ENCODE results near the gene ANKRD45.
"Not testable (repeated sequence)": the region's sequence is repeated elsewhere in the genome, so short reads cannot be mapped to it uniquely, and the experiment has no call there.

The ANKRD45 gene, protein sequence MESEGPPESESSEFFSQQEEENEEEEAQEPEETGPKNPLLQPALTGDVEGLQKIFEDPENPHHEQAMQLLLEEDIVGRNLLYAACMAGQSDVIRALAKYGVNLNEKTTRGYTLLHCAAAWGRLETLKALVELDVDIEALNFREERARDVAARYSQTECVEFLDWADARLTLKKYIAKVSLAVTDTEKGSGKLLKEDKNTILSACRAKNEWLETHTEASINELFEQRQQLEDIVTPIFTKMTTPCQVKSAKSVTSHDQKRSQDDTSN

DNA sequence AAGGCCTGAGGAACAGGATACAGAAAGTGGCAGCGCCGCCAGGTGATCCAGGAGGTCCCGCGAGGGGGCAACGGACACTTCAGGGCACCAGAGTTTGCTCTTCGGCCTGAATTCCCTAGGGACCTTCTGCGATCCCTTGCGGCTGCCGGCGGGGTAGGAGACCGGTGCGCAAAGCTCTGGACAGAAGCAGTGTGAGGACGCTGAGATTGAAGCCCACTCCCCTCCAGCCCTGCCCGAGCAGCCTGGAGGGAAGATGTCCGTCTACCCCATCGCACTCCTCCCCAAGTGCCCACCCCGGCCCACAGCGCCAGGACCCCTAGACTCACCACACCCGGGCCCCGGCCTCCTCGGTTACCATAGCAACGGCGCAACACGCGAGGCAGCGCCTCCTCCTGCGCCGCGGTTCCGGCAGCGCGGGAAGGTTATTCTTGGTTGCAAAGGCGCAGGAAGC, at the start of gene ANKRD45:
Gene ANKRD45 (minus strand): TSS at position 361 of the 451 bp plus-strand sequence. CDS start 10,433 bp downstream, outside the sequence.
- peak; percentile 9 for DNase-seq (ENCODE audit: low spot score)

DNA sequence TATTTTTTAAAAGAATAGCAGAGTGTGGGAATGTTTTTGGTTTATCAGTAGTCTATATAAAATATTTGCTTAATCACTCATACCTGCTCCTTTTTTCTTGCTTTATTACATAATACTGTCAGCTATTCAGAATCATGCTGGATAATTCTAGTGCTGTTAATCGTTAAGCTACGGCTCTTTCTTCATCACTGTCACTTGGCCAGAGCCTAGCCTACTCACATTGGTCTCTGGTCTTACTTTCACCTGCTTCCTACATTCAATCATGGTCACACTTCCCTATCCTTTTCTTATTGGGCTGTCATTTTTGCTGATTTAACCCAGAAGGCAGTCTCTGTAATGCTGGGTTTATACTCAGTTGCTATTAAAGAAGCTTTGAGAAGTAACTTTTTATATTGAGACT, 47.6 kb upstream of the ANKRD45 start:
- no peak for DNase-seq (ENCODE audit: low spot score)

DNA sequence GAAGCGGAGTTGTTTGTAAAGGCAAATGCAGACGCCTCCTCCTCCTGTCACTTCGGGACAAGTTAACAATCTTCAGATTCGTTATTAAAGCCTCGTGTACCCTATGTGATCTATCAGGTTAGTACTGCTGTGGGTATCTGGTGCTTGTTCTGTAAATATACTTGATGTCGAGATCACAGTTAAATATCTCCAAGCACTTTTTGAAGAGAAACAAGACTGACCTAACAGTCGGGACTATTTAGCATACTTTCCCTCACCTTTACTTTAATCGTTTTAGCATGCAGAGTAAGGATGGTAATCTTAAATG, 45.8 kb upstream of the ANKRD45 start:
- no peak for DNase-seq (ENCODE audit: low spot score)

DNA sequence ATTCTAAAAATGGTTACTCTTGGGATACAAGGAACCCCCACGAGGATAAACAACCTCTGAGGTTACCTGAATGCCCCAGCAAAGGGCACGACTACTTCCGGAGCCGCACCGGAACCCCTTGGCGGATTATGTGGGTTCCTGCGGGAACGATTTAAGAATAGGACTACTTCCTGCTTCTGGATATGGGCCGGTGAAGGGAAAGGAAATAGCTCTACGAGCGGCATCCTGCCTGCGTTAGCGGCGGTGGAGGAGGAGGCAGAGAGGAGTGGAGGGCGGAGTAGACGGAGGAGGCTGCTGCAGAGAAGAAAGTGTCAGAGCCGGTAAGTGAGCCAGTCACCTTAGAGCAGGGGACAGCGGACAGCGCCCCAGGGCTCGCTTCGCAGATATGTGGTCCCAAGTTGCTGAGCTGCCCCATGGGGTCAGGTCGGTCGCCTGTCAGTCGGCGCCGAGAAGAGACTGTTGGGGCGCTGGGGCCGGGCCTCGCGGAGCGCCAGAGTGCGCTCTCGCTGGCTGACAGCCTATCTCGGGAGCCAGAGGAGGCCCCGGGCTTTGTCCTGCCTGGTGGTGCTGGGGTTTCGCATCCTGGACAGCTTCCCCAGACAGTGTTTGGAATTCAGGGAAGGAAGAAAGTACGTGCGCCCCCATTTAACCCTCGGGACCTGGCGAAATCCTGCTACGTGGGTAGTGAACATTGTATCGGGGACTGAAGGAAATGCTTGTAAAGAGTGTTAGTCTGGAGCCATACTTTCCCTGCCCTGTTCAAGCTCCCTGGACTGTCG, 45.3 kb upstream of the ANKRD45 start, which contains the start of gene KLHL20:
Gene KLHL20 (plus strand): TSS at position 223 of the 779 bp plus-strand sequence. CDS start 1,063 bp downstream, outside the sequence.
- peak; percentile 83 for DNase-seq (ENCODE audit: low spot score)

DNA sequence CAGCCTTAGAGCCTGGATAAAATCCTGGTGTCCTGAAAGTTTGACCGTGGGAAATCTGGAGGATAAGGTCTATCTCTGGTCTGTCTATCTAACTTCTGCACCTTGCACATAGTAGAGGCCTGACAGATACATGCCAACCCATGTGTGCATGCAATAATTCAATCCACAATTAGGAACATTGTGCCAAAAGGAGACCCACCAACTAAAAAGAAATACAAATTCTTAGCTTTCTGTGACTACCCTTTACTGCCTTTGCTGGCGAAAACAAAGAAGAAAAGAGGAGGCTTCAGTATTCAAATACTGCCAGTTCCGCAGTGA, 44.7 kb upstream of the ANKRD45 start:
- no peak for DNase-seq (ENCODE audit: low spot score)

DNA sequence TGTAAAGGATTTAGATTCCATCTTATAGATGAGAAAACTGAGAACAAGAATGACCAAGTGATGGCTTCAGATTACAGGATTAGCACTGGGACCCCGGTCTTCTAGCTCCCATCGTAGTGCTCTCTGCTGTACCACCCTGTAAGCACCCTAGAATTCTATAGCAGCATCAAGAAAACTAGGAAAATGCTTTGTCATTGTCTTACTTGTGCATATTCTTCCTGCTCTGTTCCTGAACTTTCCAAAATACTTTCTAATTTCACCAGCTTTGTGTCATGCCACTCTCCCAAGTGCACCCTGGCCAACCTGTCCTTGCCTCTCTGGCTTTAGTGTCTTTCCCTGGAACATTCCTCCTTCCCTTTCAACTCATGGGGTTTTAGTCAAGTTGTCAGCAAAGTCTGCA, 39.1 kb upstream of the ANKRD45 start:
- no peak for DNase-seq (ENCODE audit: low spot score)

DNA sequence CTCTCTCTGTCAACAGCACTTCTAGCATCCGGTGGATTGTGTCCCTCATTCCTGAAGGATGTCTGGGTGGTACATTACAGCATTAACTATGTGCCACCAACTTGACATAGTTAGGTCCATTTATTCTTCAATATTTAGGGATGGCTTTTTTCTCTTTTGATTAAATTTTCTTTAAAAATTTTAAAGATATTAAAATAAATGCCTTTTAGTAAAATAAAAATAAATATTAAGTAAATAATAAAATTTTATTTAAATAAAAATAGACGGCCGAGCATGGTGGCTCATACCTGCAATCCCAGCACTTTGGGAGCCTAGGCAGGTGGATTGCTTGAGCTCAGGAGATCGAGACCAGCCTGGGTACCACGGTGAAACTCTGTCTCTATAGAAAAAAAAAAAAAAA, 35.5 kb upstream of the ANKRD45 start:
- no peak for DNase-seq (ENCODE audit: low spot score)

DNA sequence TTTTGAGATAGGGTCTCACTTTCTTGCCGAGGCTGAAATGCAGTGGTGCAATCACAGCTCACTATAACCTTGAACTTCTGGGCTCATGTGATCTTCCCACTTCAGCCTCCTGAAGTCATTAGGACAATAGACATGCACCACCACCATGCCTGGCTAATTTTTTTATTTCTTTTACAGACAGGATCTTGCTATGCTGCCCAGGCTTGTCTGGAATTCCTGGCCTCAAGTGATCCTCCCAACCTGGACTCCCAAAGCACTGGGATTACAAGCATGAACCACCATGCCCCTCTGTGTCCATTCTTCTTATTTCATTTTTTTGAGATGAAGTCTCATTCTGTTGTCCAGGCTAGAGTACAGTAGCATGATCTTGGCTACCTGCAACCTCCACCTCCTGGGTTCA, 33.1 kb upstream of the ANKRD45 start:
- DNase-seq (ENCODE audit: low spot score), result no peak

DNA sequence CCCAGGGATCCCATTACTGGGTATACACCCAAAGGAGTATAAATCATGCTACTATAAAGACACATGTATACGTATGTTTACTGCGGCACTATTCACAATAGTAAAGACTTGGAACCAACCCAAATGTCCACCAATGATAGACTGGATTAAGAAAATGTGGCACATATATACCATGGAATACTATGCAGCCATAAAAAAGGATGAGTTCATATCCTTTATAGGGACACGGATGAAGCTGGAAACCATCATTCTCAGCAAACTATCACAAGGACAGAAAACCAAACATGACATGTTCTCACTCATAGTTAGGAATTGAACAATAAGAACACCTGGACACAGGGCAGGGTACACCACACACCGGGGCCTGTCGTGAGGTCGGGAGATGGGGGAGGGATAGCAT, 31.6 kb upstream of the ANKRD45 start:
- DNase-seq (ENCODE audit: low spot score), result not testable (repeated sequence)

DNA sequence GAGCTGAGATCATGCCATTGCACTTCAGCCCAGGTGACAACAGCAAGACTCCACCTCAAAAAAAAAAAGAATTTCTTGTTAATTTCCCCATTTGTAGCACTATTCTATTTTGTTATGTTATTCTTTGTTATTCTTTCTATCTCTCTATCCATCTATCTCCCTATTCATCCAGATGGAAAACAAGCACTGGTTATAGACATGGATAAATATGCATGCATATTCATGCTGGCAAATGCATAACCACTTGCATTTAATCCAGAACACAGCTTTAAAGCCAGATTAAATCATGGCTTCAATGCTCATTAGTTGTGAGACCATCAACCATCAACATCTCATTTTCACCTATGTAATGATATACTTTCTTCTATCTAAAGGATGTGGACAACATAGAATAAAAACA, 23.6 kb upstream of the ANKRD45 start:
- DNase-seq (ENCODE audit: low spot score), result no peak

DNA sequence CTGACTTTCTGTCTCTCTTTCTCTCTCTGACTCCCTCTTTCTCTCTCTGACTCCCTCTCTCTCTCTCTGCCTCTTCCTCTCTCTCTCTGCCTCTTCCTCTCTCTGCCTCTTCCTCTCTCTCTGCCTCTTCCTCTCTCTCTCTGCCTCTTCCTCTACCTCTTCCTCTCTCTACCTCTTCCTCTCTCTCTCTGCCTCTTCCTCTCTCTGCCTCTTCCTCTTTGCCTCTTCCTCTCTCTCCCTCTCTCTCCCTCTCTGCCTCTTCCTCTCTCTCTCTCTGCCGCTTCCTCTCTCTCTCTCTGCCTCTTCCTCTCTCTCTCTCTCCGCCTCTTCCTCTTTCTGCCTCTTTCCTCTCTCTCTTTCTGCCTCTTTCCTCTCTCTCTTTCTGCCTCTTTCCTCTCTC, 18.6 kb upstream of the ANKRD45 start:
- DNase-seq (ENCODE audit: low spot score), result no peak

DNA sequence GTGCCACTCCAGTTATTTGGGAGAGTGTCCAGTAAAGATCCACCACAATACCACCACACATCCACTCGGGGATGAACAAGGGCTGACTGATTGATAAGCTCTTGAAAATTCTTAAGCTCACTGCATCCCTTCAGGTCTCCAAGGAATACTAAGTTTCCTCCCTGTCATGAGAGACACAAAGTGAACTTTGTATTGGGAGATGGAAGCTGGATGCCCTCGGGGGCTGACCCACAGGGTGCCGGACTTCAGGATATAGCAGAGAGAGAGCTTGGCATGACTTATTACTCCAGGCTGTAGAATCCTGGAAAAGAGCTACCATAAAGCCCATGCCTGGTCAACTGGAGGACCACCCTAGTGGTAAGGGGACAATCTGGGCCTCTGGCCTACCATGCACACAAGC, 15.5 kb upstream of the ANKRD45 start:
- DNase-seq (ENCODE audit: low spot score), result not testable (repeated sequence)

DNA sequence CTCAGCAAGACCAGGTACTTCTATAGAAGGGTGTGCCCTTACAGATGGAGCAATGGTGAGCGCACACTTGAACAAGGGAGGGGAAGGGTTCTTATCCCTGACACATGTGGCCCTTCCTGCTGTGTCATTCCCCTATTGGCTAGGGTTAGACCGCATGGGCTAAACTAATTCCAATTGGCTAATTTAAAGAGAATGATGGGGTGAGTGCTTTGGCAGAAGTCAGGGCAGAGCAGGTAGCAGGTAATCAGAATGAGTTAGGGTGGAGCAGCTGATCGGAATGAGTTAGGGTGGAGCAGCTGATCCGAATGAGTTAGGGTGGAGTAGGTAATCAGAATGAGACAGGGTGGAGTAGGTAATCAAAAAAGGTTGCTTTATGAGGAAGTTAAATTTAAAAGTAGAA, 14.2 kb upstream of the ANKRD45 start:
- DNase-seq (ENCODE audit: low spot score), result not testable (repeated sequence)

DNA sequence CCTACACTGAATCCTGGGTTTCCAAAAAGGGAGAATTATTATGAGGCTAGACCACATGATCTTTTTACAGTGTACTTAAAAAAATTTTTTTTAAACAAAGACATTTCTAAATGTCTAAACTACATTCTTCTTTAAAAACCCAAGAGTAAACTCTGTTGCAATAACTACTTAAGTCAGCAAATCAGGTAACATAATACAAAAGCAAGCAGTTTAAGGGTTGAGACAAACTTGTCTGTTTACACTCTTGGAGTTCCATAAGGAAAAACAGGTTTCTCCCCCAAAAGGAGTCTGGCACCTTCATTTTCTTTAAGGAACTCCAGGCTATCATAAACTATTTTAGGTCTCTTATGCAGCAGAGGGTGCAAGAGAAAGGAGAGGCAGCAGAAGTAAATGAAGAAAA, 12.5 kb upstream of the ANKRD45 start:
- DNase-seq (ENCODE audit: low spot score), result no peak

DNA sequence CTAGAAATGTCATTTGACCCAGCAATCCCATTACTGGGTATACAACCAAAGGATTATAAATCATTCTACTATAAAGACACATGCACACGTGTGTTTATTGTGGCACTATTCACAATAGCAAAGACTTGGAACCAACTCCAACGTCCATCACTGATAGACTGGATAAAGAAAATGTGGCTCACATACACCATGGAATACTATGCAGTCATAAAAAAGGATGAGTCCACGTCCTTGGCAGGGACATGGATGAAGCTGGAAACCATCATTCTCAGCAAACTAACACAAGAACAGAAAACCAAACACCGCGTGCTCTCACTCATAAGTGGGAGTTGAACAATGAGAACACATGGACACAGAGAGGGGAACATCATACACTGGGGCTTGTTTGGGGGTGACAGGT, 10.5 kb upstream of the ANKRD45 start:
- DNase-seq (ENCODE audit: low spot score), result not testable (repeated sequence)

DNA sequence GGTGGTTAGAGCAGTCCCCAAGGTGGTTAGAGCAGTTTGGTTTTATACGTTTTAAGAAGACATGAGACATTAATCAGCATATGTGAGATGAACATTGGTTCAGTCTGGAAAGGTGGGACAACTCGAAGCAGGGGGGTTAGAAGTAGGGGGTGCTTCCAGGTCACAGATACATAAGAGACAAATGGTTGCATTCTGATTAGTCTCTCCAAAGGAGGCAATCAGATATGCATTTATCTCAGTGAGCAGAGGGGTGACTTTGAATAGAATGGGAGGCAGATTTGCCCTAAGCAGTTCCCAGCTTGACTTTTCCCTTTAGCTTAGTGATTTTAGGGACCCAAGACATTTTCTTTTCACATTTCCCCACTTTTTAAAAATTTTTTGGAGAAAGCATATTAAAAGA, 4.8 kb upstream of the ANKRD45 start:
- DNase-seq (ENCODE audit: low spot score), result not testable (repeated sequence)

DNA sequence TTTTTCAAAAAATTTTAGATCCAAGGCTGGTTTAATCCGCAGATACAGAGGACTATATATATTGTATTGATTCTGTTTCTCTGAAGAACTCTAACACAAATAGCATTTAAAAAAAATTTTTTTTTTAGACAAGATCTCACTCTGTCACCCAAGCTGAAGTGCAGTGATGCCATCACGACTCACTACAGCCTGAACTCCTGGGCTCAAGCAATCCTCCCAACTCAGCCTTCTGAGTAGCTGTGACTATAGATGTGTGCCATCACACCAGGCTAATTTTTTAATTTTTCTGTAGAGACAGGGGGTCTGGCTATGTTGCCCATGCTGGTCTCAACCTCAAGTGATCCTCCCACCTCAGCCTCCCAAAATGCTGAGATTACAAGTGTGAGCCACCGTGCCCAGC, 3.0 kb downstream of the ANKRD45 start:
- no peak for DNase-seq (ENCODE audit: low spot score)

DNA sequence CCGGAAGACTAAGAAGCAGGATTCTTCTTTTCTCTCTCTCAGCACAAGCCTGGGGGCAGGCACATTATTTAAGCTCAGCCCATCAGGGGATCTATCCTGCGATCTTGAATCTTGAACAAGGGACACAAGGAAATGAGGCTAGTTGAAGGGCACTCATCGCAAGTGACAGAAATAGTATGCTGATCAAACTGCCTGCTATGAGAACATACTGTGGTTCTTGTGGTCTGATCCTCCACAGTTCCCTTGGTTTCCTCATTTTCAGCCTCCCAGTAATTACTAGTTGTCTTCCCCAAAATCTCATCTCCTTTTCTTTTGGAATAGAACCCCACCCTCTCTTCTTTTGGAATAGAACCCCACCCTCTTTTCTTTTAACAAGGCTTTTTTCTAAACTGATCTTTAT, 6.5 kb downstream of the ANKRD45 start:
- DNase-seq (ENCODE audit: low spot score), result no peak

DNA sequence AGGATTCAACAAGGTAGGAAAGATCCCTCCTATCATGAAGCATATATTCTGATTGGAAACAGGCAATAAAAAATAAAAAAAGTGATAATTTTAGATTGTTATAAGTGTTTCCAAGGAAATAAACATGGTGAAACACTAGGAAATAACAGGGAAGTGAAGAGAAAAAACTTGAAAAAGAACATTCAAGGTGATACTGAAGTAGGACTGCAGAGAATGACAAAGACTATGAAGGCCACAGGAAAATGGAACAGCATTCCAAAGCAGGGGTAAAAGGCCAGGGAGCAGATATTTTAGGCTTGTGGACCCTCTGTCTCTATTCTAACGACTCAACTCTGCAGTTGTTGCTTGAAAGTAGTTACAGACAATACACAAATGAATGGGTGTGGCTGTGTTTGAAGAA, 7.9 kb downstream of the ANKRD45 start:
- DNase-seq (ENCODE audit: low spot score), result no peak

DNA sequence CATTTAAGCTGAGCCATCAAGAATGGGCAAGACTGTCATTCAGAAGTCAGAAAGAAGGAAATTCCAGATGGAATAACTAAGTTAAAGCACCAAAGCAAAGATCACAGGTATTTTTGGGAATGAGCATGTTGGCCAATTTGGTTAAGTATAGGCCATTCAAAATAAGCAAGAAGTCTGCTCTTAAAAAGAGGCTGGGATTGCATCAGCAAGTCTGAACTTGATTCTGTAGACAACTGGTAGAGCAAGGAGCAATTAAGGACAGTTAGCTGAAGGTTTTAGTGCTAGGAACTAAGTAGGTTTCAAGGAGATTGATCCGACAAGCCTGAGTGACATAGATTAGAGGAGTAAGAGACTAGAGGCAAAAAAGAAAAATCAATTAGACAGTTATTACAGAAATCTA, 8.4 kb downstream of the ANKRD45 start:
- DNase-seq (ENCODE audit: low spot score), result no peak

DNA sequence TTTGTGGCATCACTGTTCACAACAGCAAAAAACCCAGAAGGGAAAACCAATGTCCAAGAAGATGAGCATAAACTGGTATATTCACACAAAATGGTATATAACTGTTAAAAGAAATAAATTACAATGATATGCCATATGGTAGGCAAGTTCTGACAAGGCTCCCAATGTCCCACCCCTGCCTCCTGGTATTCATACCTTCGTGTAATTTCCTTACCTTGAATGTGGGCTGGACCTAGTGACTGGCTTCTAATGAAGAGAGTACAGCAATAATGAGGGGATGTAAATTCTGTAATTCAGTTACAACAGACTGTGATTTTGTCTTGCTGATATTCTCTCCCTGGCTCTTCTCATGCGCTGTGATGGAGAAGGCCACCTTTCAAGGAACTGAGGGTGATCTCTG, 9.3 kb downstream of the ANKRD45 start:
- DNase-seq (ENCODE audit: low spot score), result no peak

DNA sequence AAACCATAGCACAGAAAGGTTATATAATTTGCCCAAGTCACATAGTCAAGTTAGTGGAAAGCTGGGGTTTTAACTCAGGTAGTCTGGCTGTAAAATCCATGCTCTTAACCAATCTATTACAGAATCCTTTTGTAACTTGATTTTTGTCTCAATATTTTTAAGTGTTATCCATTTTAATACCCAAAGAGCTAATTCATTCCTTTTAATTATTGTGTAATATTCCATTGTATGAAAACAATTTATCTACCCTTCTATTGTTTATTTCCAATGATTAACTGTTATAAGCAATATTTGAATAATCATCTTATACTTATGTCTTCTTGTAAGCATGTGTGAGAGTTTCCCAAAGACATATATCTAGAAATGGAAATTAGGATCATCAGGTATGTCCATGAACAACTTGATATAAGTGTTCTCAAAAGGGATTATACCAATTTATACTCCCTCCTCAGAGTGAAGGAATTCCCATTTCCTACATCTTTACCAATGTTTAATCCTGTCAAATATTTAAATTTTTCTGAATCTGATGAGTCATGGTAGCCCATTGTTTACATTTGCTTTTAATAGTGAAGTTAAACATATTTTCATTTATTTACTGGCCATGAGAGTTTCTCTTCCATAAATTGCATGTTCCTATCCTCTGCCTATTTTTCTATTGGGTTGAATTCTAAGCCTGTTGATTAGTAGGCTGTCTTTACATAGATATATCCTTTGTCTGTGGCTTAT, 20.6 kb downstream of the ANKRD45 start:
- DNase-seq (ENCODE audit: low spot score), result no peak

DNA sequence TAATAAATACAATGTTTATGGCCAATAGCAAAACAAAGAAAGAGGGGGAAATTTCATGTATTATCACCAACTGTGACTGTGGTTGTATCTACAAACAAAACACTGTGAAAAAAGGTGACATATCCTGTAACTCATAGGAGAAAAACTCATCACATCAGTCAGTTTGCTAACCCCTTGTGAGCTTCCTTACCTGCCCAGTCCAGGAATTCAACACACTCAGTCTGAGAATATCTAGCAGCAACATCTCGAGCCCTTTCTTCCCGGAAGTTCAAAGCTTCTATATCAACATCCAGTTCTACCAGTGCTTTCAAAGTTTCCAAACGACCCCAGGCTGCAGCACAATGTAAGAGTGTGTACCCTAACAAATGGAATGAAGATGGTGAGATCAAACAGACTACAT, 23.0 kb downstream of the ANKRD45 start:
- DNase-seq (ENCODE audit: low spot score), result no peak
